Kidney (tissue), 14 donors: ENCODE results near the gene HOXC13. TPM values are rescaled to one million over a fixed set of nuclear protein-coding genes. Genes with fewer than 3 reads are reported as not detected.

ENCODE experiments used
- DNase-seq, 5 donors: peaks; one replicate each; pipeline ENCODE4 v3.0.0-alpha.2; 2013 to 2020
- FAIRE-seq: peaks from 2 replicates; lab custom pipeline; 2012; peaks lifted over from hg19 to GRCh38; lab: Jason Lieb, UNC
- H3K27ac ChIP-seq, 2 donors: one replicate each; pipeline ENCODE4 v1.7.0; 2013; ENCODE audit warnings: low read depth in 2 of 2, low read length in 2 of 2, inconsistent platforms in 1 of 2
- H3K27me3 ChIP-seq: one replicate; pipeline ENCODE4 v1.7.1; 2013; ENCODE audit warnings: low read length, inconsistent platforms; ENCODE audit not compliant: control insufficient read depth, insufficient read depth
- H3K36me3 ChIP-seq, 3 donors: one replicate each; pipeline versions ENCODE4 v1.7.0 to v1.7.1; 2013; ENCODE audit warnings: low read length in 3 of 3, control low read depth in 1 of 3, inconsistent platforms in 1 of 3; ENCODE audit not compliant: insufficient read depth in 3 of 3, control insufficient read depth in 2 of 3
- H3K4me1 ChIP-seq, 3 donors: one replicate each; pipeline versions ENCODE4 v1.7.0 to v1.7.1; 2013; ENCODE audit warnings: low read length in 3 of 3, inconsistent platforms in 1 of 3, low read depth in 1 of 3; ENCODE audit not compliant: control insufficient read depth in 2 of 3, insufficient read depth in 2 of 3
- H3K4me3 ChIP-seq, 3 donors: one replicate each; pipeline versions ENCODE4 v1.7.0 to v1.8.1; 2013; ENCODE audit warnings: low read length in 3 of 3, control low read depth in 1 of 3, inconsistent platforms in 1 of 3
- H3K9ac ChIP-seq, 3 donors: one replicate each; pipeline versions ENCODE4 v1.7.0 to v1.7.1; 2013; ENCODE audit warnings: low read length in 3 of 3, control low read depth in 1 of 3, inconsistent platforms in 1 of 3
- H3K9me3 ChIP-seq, 3 donors: one replicate each; pipeline versions ENCODE4 v1.7.0 to v1.7.1; 2013; ENCODE audit warnings: low read length in 3 of 3, control low read depth in 1 of 3, inconsistent platforms in 1 of 3; ENCODE audit not compliant: control insufficient read depth in 2 of 3, insufficient read depth in 1 of 3
- intact Hi-C: fragments of 100-400 bp; cut with DNase I; formaldehyde crosslinking; loops from one replicate; pipeline ENCODE4 v1.11.1; 2022
- polyA plus RNA-seq: library from polyadenylated mRNA; stranded (reverse); fragments of 350-450 nt; fragmentation: Illumina TruSeq; extraction: RNeasy Lipid Tissue Mini Kit (QIAGEN cat#74804); gene quantifications from one replicate; pipeline ENCODE4 v1.2.3, GENCODE V29; 2014; ENCODE audit warnings: low read depth, low replicate concordance; ENCODE audit not compliant: insufficient read depth
- total RNA-seq: library from RNA; stranded (reverse); fragmentation: NEBNext Ultra II Directional; extraction: Animal tissue kit (Norgen Biotek cat#: 25700); gene quantifications from one replicate; pipeline ENCODE4 v1.2.1, GENCODE V29; 2021
- TF ChIP-seq, protein P1 (sequence below): IDR thresholded peaks from 3 replicates; pipeline ENCODE4 v1.5.1; 2012; ENCODE audit warnings: mild to moderate bottlenecking, moderate library complexity, borderline replicate concordance; ENCODE audit not compliant: insufficient read depth; ENCODE audit errors: extremely low read depth
- donor health status: control.
- donor health status: control.
- donor health status: control.
- donor health status: control.
- donor health status: control.
- donor health status: DM: yes; HTN: yes; CAD: no.
- donor health status: Normal renal cell carcinoma (clear cell type).

Gene HOXC13
- total and polyA plus RNA-seq, 2 donors from 2014 or later, result not detected

DNA sequence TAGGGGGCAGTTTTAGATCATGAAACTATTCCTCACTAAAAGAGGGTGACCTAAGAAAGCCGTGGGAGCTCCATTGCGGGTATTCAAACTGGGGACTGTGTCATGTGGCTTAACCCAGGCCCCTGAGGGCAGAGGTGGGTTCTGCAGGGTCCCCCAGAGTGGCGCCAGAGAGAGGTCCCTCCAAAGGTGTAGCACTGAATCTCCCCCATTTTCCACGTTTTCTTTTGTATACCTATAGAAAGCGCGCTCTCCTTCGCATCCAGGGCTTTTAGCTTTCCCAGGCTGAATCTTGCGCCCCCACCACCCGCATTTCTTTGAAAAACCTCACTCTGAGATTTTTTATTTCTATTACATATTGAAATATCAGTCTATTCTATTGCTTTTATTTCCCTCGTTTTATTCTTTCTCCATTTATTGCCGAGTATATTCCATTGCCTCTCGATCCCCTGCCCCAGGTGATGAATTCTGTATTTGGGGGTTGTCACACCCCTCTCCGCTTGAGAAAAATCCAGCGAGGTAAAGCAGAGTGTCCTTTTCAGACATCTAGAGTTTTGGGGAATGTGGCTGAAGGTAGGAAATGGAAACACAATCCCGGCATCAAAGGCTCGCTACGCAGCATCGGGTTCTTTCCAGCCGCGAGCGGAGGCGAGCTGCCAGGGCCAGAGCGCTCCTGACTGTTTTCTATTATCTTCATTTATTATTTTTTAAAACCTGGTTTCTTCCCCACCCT, 870 bp upstream of the HOXC13 start:
- H3K27me3 ChIP-seq, result peaks cover 80% of the 10 kb centered on the region
- no peak for FAIRE-seq

DNA sequence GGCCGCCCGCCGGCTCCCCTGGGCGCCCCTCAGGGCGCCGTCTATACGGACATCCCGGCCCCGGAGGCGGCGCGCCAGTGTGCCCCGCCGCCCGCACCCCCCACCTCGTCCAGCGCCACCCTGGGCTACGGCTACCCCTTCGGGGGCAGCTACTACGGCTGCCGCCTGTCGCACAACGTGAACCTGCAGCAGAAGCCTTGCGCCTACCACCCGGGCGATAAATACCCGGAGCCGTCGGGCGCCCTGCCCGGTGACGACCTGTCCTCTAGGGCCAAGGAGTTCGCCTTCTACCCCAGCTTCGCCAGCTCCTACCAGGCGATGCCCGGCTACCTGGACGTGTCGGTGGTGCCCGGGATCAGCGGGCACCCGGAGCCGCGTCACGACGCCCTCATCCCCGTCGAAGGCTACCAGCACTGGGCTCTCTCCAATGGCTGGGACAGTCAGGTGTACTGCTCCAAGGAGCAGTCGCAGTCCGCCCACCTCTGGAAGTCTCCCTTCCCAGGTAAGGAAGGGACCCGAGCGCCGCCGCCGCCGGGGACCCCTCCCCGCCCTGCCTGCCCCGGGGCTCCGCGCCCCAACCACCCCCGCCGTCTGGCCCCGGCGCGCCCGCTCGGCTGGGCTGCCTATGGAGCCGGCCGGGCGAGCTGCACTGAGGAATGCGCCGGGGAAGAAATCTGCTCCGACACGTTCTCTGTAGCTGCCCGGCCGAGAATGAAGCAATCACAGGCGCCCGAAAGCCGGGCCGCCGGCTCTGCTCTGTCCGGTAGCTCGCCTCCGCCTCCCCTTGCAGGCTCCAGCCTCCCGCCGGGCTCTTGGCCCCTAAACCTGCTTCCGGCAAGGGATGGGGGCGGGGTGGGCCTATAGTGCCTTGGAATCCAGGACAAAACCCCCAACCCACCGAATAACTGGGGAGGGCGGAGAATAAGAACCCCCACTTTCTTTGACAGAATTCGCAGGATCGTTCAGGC, 794 bp downstream of the HOXC13 start:
- TF ChIP-seq, protein P1, sequence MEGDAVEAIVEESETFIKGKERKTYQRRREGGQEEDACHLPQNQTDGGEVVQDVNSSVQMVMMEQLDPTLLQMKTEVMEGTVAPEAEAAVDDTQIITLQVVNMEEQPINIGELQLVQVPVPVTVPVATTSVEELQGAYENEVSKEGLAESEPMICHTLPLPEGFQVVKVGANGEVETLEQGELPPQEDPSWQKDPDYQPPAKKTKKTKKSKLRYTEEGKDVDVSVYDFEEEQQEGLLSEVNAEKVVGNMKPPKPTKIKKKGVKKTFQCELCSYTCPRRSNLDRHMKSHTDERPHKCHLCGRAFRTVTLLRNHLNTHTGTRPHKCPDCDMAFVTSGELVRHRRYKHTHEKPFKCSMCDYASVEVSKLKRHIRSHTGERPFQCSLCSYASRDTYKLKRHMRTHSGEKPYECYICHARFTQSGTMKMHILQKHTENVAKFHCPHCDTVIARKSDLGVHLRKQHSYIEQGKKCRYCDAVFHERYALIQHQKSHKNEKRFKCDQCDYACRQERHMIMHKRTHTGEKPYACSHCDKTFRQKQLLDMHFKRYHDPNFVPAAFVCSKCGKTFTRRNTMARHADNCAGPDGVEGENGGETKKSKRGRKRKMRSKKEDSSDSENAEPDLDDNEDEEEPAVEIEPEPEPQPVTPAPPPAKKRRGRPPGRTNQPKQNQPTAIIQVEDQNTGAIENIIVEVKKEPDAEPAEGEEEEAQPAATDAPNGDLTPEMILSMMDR, result no peak
- no peaks in the 10 kb centered on the region for H3K36me3 ChIP-seq
- H3K4me3 ChIP-seq, result no peak overlapping the region
- no peak overlapping the region for H3K9ac ChIP-seq
- H3K27ac ChIP-seq, result no peak overlapping the region
- DNase-seq (peak in 4 of 5 donors; percentile 74 to 79 (median 76)), FAIRE-seq (no peak)
- H3K27me3 ChIP-seq, result peaks cover 81% of the 10 kb centered on the region
- H3K9me3 ChIP-seq, result no peaks in the 10 kb centered on the region
- intact Hi-C loops, result no loop called here
- H3K4me1 ChIP-seq, result peaks cover 0 to 2% (median 0%) of the 10 kb centered on the region in 3 donors

More for the DNA sequence above, 870 bp upstream of the HOXC13 start:
- TF ChIP-seq, protein P1, result no peak
- H3K4me1 ChIP-seq, result peaks cover 0 to 2% (median 0%) of the 10 kb centered on the region in 3 donors
- DNase-seq, result peak in 1 of 5 donors; percentile 35
- no peak overlapping the region for H3K9ac ChIP-seq
- H3K9me3 ChIP-seq, result no peaks in the 10 kb centered on the region
- no peak overlapping the region for H3K4me3 ChIP-seq
- intact Hi-C loops, result no loop called here
- no peak overlapping the region for H3K27ac ChIP-seq
- H3K36me3 ChIP-seq, result no peaks in the 10 kb centered on the region

DNA sequence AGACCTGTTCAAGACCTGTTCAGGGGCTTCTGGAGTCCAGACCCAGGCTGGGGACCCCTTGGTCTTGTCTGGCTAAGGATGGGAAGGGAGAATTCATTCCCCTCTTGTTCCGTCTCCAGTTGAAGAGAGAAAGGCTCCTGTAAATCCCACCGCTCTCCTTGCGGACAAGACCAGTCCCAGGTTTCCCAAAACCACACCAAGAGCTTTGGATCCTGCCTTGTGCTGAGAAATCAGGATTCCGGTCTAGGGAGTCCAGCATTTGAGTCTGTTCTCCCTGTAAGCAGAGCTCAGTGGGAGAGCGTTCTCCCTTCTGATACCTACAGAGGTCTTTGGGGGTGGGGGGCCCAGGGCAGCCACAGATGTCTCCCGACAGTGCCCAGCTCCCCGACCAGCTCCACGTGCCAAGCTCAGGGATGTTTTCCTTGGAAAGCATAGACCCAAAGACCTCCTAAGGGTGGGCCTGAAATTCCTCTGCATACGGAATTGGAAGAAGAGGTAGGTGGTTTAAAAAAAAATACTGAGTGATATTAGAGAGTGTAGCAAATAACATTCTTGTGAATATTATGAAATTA, 1.9 kb downstream of the HOXC13 start:
- intact Hi-C loops, result no loop called here

More for the DNA sequence above, 1.9 kb downstream of the HOXC13 start:
- TF ChIP-seq, protein P1, result no peak
- H3K4me1 ChIP-seq, result peaks cover 0 to 2% (median 0%) of the 10 kb centered on the region in 3 donors
- peaks cover 81% of the 10 kb centered on the region for H3K27me3 ChIP-seq
- H3K9ac ChIP-seq, result no peak overlapping the region
- H3K36me3 ChIP-seq, result no peaks in the 10 kb centered on the region
- DNase-seq (peak in 1 of 5 donors; percentile 11), FAIRE-seq (no peak)
- no peaks in the 10 kb centered on the region for H3K9me3 ChIP-seq
- no peak overlapping the region for H3K4me3 ChIP-seq
- no peak overlapping the region for H3K27ac ChIP-seq
